ENCODE measurements around the gene METTL22.
"Not testable (repeated sequence)": the region's sequence is repeated elsewhere in the genome, so short reads cannot be mapped to it uniquely, and the experiment has no call there.

Gene METTL22

GRCh38 chr16:8631818-8632465, 10.4 kb downstream of the METTL22 start:
- DNase-seq (ENCODE audit: low read depth, low spot score) = no peak

- DNase-seq (ENCODE audit: low read depth, low spot score) = no peak
Observed at GRCh38 chr16:8632675-8633182, 11.2 kb downstream of the METTL22 start.

DNA sequence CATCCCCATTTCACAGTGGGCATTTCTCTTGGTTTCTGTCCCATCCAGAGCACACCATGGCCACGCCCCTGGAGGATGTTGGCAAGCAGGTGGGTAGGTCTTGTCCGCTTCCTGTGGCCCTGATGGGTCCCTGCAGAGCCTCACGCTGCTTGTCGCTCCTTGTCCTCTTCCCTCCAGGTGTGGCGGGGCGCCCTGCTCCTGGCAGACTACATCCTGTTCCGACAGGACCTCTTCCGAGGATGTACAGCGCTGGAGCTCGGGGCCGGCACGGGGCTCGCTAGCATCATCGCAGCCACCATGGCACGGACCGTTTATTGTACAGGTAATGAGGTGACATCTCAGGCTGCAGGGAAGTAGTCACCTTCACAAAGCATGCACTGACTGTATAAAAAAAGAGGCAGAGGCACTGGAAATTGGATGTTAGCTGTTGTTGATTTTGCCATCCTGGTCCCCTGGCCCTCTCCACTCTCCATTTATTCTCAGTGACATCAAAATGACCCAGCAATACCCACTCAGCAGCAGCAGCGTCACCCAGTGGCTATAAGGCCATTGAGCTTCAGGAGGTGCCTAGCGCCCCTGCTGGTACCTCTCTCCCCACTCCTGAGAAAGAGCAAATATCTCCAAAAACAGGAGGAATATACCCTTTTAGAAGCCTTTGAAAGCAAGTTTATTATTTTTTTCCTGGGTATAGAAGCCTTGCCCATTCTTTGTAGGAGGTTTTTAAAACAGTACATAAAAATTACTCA, 13.7 kb downstream of the METTL22 start:
- DNase-seq (ENCODE audit: low read depth, low spot score) = no peak

GRCh38 chr16:8639694-8640093, 18.2 kb downstream of the METTL22 start:
- no peak for DNase-seq (ENCODE audit: low read depth, low spot score)

GRCh38 chr16:8641671-8642070, 20.2 kb downstream of the METTL22 start:
- no peak for DNase-seq (ENCODE audit: low read depth, low spot score)

- DNase-seq (ENCODE audit: low read depth, low spot score) = no peak
Observed at GRCh38 chr16:8642146-8642545, 20.6 kb downstream of the METTL22 start.

- DNase-seq (ENCODE audit: low read depth, low spot score) = no peak
Observed at GRCh38 chr16:8644211-8645140, 23.0 kb downstream of the METTL22 start.

- no peak for DNase-seq (ENCODE audit: low read depth, low spot score)
Observed at GRCh38 chr16:8645141-8645521, 23.6 kb downstream of the METTL22 start.

DNA sequence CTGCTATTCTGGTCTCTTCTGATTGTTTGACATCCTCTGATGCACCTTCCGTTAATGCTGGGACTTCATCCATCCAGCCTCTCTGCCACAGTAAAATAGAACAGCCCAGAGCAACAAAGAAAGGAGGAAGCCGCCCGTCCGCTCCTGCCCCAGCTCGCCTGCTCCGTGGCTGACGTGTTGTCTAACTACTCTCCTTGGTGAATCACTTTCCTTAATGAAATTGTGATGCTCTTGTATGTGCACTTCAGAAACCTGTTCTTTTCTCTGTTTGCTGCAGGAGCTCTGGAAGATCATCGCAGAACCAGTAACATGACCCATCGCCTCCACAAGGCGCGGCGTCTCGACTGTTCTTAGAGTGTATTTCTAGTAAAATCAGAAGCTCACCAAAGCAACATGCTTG, 24.3 kb downstream of the METTL22 start:
- no peak for DNase-seq (ENCODE audit: low read depth, low spot score)

DNA sequence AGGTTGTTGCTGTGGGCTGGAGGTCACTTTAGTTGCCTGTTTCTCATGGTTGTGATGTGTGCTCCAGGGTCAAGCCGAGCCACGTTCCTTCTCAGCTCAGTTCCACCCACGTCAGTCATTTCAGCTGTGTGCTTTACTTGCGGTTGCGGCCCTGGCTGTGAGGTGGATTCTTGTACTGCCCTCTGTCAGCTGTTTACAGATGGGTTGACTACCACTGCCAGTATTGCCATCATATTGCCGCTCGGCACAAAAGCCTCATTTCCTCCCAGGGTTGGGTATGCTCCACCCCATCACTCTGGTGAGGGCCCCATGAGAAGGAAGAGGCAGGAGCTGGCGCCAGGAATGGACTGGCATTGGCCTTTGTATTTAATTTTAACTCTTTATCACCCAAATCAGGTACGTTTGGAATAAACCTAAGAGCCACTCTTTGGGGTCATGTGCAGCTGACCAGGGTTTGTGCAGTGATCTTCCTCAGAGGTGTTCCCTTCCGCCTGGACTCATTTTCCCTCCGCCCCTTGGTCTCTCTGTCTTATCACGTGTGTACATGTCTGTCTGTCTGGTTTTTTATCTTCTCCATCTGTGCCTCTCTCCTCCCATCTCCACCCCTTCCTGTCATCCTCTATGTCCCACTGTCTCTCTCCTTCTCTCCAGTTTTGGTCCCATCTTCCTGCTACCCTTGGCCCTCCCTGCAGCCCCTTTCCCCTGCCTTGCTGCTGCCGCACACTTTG, 25.0 kb downstream of the METTL22 start:
- no peak for DNase-seq (ENCODE audit: low read depth, low spot score)

DNA sequence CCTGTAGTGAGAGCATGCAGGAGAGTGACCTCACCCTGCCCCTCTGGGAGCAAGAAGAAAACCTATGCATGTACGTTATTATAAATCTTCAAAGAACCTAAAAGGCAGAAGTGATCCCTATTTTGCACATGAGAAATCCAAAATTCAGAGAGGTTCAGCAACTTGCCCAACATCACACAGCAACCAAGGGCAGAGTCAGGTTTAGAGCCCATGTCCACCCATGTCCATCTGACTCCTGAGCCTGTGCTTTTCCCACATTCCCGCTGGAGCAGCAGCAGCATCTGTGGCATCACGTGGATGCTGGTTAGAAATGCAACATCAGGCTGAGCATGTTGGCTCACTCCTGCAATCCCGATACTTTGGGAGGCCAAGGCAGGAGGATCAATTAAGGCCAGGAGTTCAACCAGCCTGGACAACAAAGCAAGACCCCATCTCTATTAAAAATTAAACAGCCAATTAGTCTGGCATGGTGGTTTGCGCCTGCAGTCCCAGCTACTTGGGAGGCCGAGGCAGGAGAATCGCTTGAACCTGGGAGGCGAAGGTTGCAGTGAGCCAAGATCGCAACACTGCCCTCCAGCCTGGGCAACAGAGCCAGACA, 26.3 kb downstream of the METTL22 start:
- no peak for DNase-seq (ENCODE audit: low read depth, low spot score)

GRCh38 chr16:8648877-8649276, 27.4 kb downstream of the METTL22 start:
- DNase-seq (ENCODE audit: low read depth, low spot score) = no peak

- no peak for DNase-seq (ENCODE audit: low read depth, low spot score)
Observed at GRCh38 chr16:8649829-8650554, 28.5 kb downstream of the METTL22 start.

- DNase-seq (ENCODE audit: low read depth, low spot score) = not testable (repeated sequence)
Observed at GRCh38 chr16:8651958-8652357, 30.5 kb downstream of the METTL22 start.

DNA sequence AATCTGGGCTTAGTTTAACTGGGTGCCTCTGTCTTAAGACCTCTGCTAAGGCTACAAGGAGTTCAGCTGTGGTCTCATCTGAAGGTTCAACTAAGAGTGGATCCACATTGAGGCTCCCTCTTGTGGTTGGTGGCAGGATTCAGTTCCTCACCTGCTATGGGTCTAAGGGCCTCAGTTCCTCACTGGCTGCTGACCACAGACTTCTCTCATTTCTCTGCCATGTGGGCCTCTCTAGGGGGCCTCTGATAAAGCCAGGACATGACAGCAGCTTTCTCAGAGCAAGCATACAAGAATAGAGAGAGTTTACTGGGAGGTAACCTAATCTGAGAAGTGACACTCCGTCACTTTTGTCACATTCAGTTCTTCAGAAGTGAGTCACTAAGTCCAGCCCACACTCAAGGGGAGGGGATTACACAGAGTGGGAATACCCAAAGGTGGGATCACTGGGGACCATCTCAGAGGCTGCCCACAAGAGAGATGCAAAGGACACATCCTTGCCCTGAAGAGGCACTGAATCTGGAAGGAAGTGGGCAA, 33.8 kb downstream of the METTL22 start:
- no peak for DNase-seq (ENCODE audit: low read depth, low spot score)

- DNase-seq (ENCODE audit: low read depth, low spot score) = no peak
Observed at GRCh38 chr16:8656376-8656775, 34.9 kb downstream of the METTL22 start.

- peak; percentile 18 for DNase-seq (ENCODE audit: low read depth, low spot score)
Observed at GRCh38 chr16:8660841-8661301, 39.4 kb downstream of the METTL22 start.

DNA sequence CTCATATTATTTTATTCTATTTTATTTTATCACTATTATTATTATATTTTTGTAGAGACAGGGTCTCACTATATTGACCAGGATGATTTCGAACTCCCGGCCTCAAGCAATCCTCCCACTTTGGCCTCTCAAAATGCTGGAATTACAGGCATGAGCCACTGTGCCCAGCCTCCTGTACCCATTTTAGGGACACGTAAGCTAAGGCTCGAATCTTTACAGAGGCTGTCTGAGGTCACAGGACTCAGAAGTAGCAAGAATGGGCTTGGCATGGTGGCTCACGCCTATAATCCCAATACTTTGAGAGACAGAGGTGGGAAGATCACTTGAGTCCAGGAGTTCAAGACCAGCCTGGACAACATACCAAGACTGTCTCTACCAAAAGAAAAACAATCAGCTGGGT, 40.2 kb downstream of the METTL22 start:
- no peak for DNase-seq (ENCODE audit: low read depth, low spot score)

- DNase-seq (ENCODE audit: low read depth, low spot score) = no peak
Observed at GRCh38 chr16:8663192-8664089, 41.9 kb downstream of the METTL22 start.

All from activated CD4-positive, CD25-positive, alpha-beta regulatory T cell treated with anti-CD3 and anti-CD28 coated beads, Interleukin-2, amount 50 U/mL, for 16 hours (primary cell).